Esophagus muscularis mucosa (tissue), 4 donors: ENCODE results near the gene NKAIN1. TPM values are rescaled to one million over a fixed set of nuclear protein-coding genes. Genes with fewer than 3 reads are reported as not detected.

ENCODE experiments used
- DNase-seq: peaks from one replicate; pipeline ENCODE4 v3.0.0-alpha.2; 2017; ENCODE audit errors: extremely low spot score
- H3K27ac ChIP-seq, 4 donors: fragments of 200-600 bp; sonication (generic); replicated peaks in 1 of 4; 1 replicate in 3 of 4; 2 replicates in 1 of 4; pipeline ENCODE4 v1.5.1; 2016 to 2019; ENCODE audit warnings: mild to moderate bottlenecking in 1 of 4
- H3K27me3 ChIP-seq, 4 donors: fragments of 200-600 bp; sonication (generic); one replicate each; pipeline versions ENCODE4 v1.5.1 to v1.6.0; 2016 to 2019
- H3K36me3 ChIP-seq, 4 donors: fragments of 200-600 bp; sonication (generic); one replicate each; pipeline ENCODE4 v1.5.1; 2016 to 2019
- H3K4me1 ChIP-seq, 4 donors: fragments of 200-600 bp; sonication (generic); one replicate each; pipeline ENCODE4 v1.5.1; 2016 to 2019
- H3K4me3 ChIP-seq, 4 donors: fragments of 200-600 bp; sonication (generic); 1 replicate in 2 of 4; 2 replicates in 2 of 4; pipeline ENCODE4 v1.5.1; 2016 to 2019; ENCODE audit warnings: mild to moderate bottlenecking in 4 of 4, moderate library complexity in 1 of 4
- H3K9me3 ChIP-seq, 4 donors: fragments of 200-600 bp; sonication (generic); 1 replicate in 3 of 4; 2 replicates in 1 of 4; pipeline ENCODE4 v1.5.1; 2016 to 2019
- EP300 ChIP-seq: sonication (generic); formaldehyde crosslinking; IDR thresholded peaks from one replicate; pipeline ENCODE4 v1.6.1; 2017; ENCODE audit warnings: antibody characterized with exemption
- POLR2A ChIP-seq: fragments of 450-650 bp; IDR thresholded peaks from one replicate; pipeline ENCODE4 v1.6.1; 2017; ENCODE audit warnings: antibody characterized with exemption, moderate library complexity, mild to moderate bottlenecking, low read depth
- POLR2AphosphoS5 ChIP-seq, 2 donors: sonication (generic); formaldehyde crosslinking; IDR thresholded peaks; one replicate each; pipeline ENCODE4 v1.6.1; 2017; ENCODE audit warnings: antibody characterized with exemption in 2 of 2
- WGBS: methylation state at CpG from one replicate; pipeline ENCODE4 v1.1.5; 2018; 5-methylcytosine and 5-hydroxymethylcytosine counted together
- intact Hi-C: fragments of 100-400 bp; cut with DNase I; formaldehyde crosslinking; loops from one replicate; pipeline ENCODE4 v1.15.1; 2023
- total RNA-seq, 4 donors: library from RNA; depleted of rRNA; stranded (reverse); fragments of >200 nt; gene quantifications; one replicate each; pipeline versions ENCODE4 v1.1.0 to v1.2.1, GENCODE V29; 2016
- TF ChIP-seq, protein P1 (sequence below), 3 experiments: fragments of 200-600 bp in 2 of 3; fragments of 450-650 bp in 1 of 3; sonication (generic) in 2 of 3; IDR thresholded peaks; one replicate each; pipeline ENCODE4 v1.5.1; 2017 to 2019; ENCODE audit warnings: antibody characterized with exemption in 3 of 3, mild to moderate bottlenecking in 2 of 3, moderate library complexity in 1 of 3

The NKAIN1 gene
- total RNA-seq, 4 donors from 2014 or later: not detected

DNA sequence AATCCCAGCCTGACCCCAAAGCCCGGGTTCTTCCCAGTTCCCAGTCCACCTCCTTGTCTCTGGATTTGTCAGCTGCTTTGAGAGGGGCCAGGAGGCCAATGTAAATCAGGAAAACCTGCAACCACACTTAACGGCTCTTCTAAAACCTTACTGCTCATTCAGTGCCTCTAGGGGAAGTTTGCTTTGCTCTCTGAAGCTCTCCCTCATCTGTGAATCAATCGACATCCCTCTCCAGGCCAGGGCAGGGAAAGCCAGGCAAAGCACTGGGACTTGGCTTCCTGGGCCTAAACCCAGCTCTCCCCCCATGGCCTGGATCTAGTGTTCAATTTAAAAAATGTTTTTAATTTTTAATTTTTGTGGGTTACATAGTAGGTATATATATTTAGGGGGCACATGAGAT lies 9.3 kb downstream of the NKAIN1 start:
- no peak overlapping the region for H3K27ac ChIP-seq
- 67% methylated on average over 3 of the region's 3 CpGs for WGBS
- H3K27me3 ChIP-seq: peaks cover 0 to 22% (median 3%) of the 10 kb centered on the region in 4 donors
- TF ChIP-seq EP300 (no peak), POLR2A (no peak), POLR2AphosphoS5 (IDR thresholded peaks at IDR 0.05) (no peak)
- TF ChIP-seq, protein P1, sequence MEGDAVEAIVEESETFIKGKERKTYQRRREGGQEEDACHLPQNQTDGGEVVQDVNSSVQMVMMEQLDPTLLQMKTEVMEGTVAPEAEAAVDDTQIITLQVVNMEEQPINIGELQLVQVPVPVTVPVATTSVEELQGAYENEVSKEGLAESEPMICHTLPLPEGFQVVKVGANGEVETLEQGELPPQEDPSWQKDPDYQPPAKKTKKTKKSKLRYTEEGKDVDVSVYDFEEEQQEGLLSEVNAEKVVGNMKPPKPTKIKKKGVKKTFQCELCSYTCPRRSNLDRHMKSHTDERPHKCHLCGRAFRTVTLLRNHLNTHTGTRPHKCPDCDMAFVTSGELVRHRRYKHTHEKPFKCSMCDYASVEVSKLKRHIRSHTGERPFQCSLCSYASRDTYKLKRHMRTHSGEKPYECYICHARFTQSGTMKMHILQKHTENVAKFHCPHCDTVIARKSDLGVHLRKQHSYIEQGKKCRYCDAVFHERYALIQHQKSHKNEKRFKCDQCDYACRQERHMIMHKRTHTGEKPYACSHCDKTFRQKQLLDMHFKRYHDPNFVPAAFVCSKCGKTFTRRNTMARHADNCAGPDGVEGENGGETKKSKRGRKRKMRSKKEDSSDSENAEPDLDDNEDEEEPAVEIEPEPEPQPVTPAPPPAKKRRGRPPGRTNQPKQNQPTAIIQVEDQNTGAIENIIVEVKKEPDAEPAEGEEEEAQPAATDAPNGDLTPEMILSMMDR (IDR thresholded peaks at IDR 0.05): no peak
- no peak overlapping the region for H3K4me3 ChIP-seq
- no peaks in the 10 kb centered on the region for H3K36me3 ChIP-seq
- intact Hi-C loops: no loop called here
- DNase-seq: no peak
- no peaks in the 10 kb centered on the region for H3K9me3 ChIP-seq
- no peaks in the 10 kb centered on the region for H3K4me1 ChIP-seq

GRCh38 chr1:31228986-31229385 lies 10.7 kb downstream of the NKAIN1 start:
- TF ChIP-seq, protein P1 (IDR thresholded peaks at IDR 0.05): no peak
- TF ChIP-seq EP300: no peak
- no peak for TF ChIP-seq POLR2AphosphoS5 (IDR thresholded peaks at IDR 0.05)
- no peak for TF ChIP-seq POLR2A
- Histone ChIP-seq H3K4me1 (no peaks in the 10 kb centered on the region), H3K36me3 (no peaks in the 10 kb centered on the region), H3K4me3 (no peak overlapping the region), H3K9me3 (no peaks in the 10 kb centered on the region), H3K27ac (no peak overlapping the region), H3K27me3 (peaks cover 0 to 18% (median 0%) of the 10 kb centered on the region in 4 donors)
- no peak for DNase-seq
- intact Hi-C loops: no loop called here

DNA sequence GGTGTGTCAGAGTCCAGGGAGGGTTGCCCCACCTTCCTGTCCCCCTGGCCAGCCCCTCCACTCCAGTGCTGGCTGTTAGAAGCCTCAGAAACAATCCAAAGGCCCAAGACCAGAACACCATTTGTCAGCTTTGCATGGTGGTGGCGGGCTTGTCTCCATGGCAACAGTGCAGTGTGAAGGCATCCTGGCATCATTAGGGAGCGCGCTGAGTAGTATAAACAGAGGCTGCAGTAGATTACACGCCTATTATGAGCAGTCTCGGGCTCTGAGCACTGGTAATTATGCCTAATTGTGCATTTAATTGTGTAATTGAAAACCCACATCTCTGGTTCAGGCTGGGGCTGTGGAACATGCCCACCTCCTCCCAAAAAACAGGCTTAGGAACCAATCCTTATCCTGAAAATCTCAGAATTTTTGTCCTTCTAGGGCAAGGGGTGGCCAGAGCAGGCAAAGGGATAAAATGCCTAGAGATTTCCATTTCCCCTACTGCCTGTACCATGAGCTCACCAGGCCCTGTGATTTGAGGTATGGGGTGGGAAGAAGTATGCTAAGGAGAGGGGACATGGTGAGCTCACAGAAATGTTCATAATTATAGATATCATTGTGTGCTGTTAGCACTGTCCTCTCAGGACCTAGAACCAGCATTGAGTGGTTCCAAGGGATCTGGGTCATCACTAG lies 11.7 kb downstream of the NKAIN1 start:
- TF ChIP-seq EP300: no peak
- TF ChIP-seq POLR2A: no peak
- no peak overlapping the region for H3K4me3 ChIP-seq
- no peak for DNase-seq
- intact Hi-C loops: no loop called here
- no peaks in the 10 kb centered on the region for H3K4me1 ChIP-seq
- H3K27ac ChIP-seq: no peak overlapping the region
- peaks cover 0 to 18% (median 0%) of the 10 kb centered on the region in 4 donors for H3K27me3 ChIP-seq
- 84% methylated on average over 5 of the region's 5 CpGs for WGBS
- H3K9me3 ChIP-seq: no peaks in the 10 kb centered on the region
- no peaks in the 10 kb centered on the region for H3K36me3 ChIP-seq

DNA sequence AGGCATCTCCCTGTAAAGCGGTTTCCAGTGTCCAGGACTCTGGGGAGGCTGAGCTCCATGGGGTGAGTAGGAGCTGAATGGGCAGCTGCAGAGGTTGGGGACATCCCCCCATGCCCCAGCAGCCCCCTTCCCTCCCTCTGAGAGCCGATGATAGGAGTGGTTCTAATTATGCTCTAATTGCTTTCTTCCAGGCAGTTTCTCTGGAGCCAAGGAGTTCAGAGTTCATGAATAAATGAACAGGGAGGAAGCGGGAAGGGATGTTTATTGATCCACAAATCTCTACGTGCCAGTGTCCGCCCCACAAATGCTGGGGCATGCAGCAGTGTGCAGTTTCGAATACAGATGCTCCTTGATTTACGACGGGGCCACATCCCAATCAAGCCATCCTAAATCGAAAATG lies 15.6 kb downstream of the NKAIN1 start:
- Histone ChIP-seq H3K27ac (no peak overlapping the region), H3K4me1 (no peaks in the 10 kb centered on the region), H3K4me3 (no peak overlapping the region), H3K36me3 (no peaks in the 10 kb centered on the region), H3K9me3 (no peaks in the 10 kb centered on the region), H3K27me3 (peaks cover 0 to 21% (median 0%) of the 10 kb centered on the region in 4 donors)
- no peak for DNase-seq
- intact Hi-C loops: no loop called here
- no peak for TF ChIP-seq EP300
- WGBS: 52% methylated on average over 8 of the region's 9 CpGs

- TF ChIP-seq, protein P1 (IDR thresholded peaks at IDR 0.05): no peak
- TF ChIP-seq POLR2A (no peak), POLR2AphosphoS5 (IDR thresholded peaks at IDR 0.05) (no peak), EP300 (no peak)
- WGBS: 77% methylated on average over 3 of the region's 3 CpGs
Observed at GRCh38 chr1:31222176-31222575, 17.5 kb downstream of the NKAIN1 start.

GRCh38 chr1:31221072-31221471 lies 18.6 kb downstream of the NKAIN1 start:
- no peaks in the 10 kb centered on the region for H3K36me3 ChIP-seq
- TF ChIP-seq POLR2AphosphoS5 (IDR thresholded peaks at IDR 0.05) (no peak), POLR2A (no peak), EP300 (no peak)
- TF ChIP-seq, protein P1 (IDR thresholded peaks at IDR 0.05): no peak
- H3K27me3 ChIP-seq: peaks cover 0 to 21% (median 0%) of the 10 kb centered on the region in 4 donors
- intact Hi-C loops: no loop called here
- DNase-seq: no peak
- H3K4me3 ChIP-seq: no peak overlapping the region
- WGBS: 82% methylated on average over 6 of the region's 6 CpGs
- H3K4me1 ChIP-seq: peaks cover 0 to 4% (median 3%) of the 10 kb centered on the region in 4 donors
- H3K27ac ChIP-seq: no peak overlapping the region
- H3K9me3 ChIP-seq: no peaks in the 10 kb centered on the region

More at GRCh38 chr1:31222176-31222575, 17.5 kb downstream of the NKAIN1 start:
- H3K9me3 ChIP-seq: no peaks in the 10 kb centered on the region
- DNase-seq: no peak
- intact Hi-C loops: no loop called here
- H3K4me1 ChIP-seq: no peaks in the 10 kb centered on the region
- H3K27ac ChIP-seq: no peak overlapping the region
- H3K4me3 ChIP-seq: no peak overlapping the region
- H3K36me3 ChIP-seq: no peaks in the 10 kb centered on the region
- H3K27me3 ChIP-seq: peaks cover 0 to 21% (median 0%) of the 10 kb centered on the region in 4 donors
